Measurements from ENCODE around the gene BRSK2.

The BRSK2 gene

GRCh38 chr11:1397146-1397861 lies 7.6 kb downstream of the BRSK2 start:
- DNase-seq (ENCODE audit: low spot score) = no peak

- no peak for DNase-seq (ENCODE audit: low spot score)
These were observed 8.3 kb downstream of the BRSK2 start for GRCh38 chr11:1397862-1398527.

- no peak for DNase-seq (ENCODE audit: low spot score)
These were observed 8.9 kb downstream of the BRSK2 start for GRCh38 chr11:1398528-1399235.

GRCh38 chr11:1399386-1400316 lies 9.9 kb downstream of the BRSK2 start:
- no peak for DNase-seq (ENCODE audit: low spot score)

- no peak for DNase-seq (ENCODE audit: low spot score)
These were observed 10.8 kb downstream of the BRSK2 start for GRCh38 chr11:1400317-1401170.

- no peak for DNase-seq (ENCODE audit: low spot score)
These were observed 11.4 kb downstream of the BRSK2 start for GRCh38 chr11:1401171-1401445.

- peak; percentile 92 for DNase-seq (ENCODE audit: low spot score)
These were observed 12.0 kb downstream of the BRSK2 start for GRCh38 chr11:1401656-1402221.

GRCh38 chr11:1402355-1403077 lies 12.8 kb downstream of the BRSK2 start:
- no peak for DNase-seq (ENCODE audit: low spot score)

- DNase-seq (ENCODE audit: low spot score) = no peak
These were observed 13.4 kb downstream of the BRSK2 start for GRCh38 chr11:1403078-1403620.

- no peak for DNase-seq (ENCODE audit: low spot score)
These were observed 14.2 kb downstream of the BRSK2 start for GRCh38 chr11:1403721-1404460.

- DNase-seq (ENCODE audit: low spot score) = no peak
These were observed 14.9 kb downstream of the BRSK2 start for GRCh38 chr11:1404461-1405185.

GRCh38 chr11:1405186-1406020 lies 15.7 kb downstream of the BRSK2 start:
- no peak for DNase-seq (ENCODE audit: low spot score)

GRCh38 chr11:1406571-1407485 lies 17.1 kb downstream of the BRSK2 start:
- DNase-seq (ENCODE audit: low spot score) = no peak

GRCh38 chr11:1407668-1408067 lies 17.9 kb downstream of the BRSK2 start:
- DNase-seq (ENCODE audit: low spot score) = no peak

GRCh38 chr11:1408346-1408745 lies 18.6 kb downstream of the BRSK2 start:
- DNase-seq (ENCODE audit: low spot score) = no peak

- DNase-seq (ENCODE audit: low spot score) = no peak
These were observed 19.5 kb downstream of the BRSK2 start for GRCh38 chr11:1409108-1409851.
